Endothelial cell (in vitro differentiated cells): ENCODE results near the gene BABAM2. TPM values are rescaled to one million over a fixed set of nuclear protein-coding genes. Genes with fewer than 3 reads are reported as not detected.

Source experiments
- DNase-seq: peaks from one replicate; pipeline ENCODE4 v3.0.0; 2021; ENCODE audit warnings: low spot score
- H3K27ac Mint-ChIP-seq: one replicate; pipeline ENCODE4 v1.8.0; 2021; ENCODE audit warnings: mixed read lengths, inconsistent platforms; ENCODE audit not compliant: unreplicated experiment
- H3K27me3 Mint-ChIP-seq: one replicate; pipeline ENCODE4 v1.8.0; 2021; ENCODE audit warnings: mild to moderate bottlenecking, moderate library complexity, mixed read lengths, inconsistent platforms; ENCODE audit not compliant: unreplicated experiment
- H3K36me3 Mint-ChIP-seq: one replicate; pipeline ENCODE4 v1.8.0; 2021; ENCODE audit warnings: mild to moderate bottlenecking, low read depth, mixed read lengths, inconsistent platforms; ENCODE audit not compliant: unreplicated experiment
- H3K4me1 Mint-ChIP-seq: one replicate; pipeline ENCODE4 v1.8.0; 2021; ENCODE audit warnings: mild to moderate bottlenecking, mixed read lengths, inconsistent platforms; ENCODE audit not compliant: unreplicated experiment
- H3K4me3 Mint-ChIP-seq: one replicate; pipeline ENCODE4 v1.8.0; 2021; ENCODE audit warnings: mild to moderate bottlenecking, mixed read lengths, inconsistent platforms; ENCODE audit not compliant: unreplicated experiment
- H3K9me3 Mint-ChIP-seq: one replicate; pipeline ENCODE4 v1.8.0; 2021; ENCODE audit warnings: mixed read lengths, inconsistent platforms; ENCODE audit not compliant: unreplicated experiment
- CTCF ChIP-seq: fragments of 200-600 bp; sonication (generic); IDR thresholded peaks from one replicate; pipeline ENCODE4 v1.5.0; 2021; ENCODE audit warnings: antibody characterized with exemption; ENCODE audit not compliant: unreplicated experiment
- total RNA-seq: library from RNA; stranded (reverse); fragmentation: NEBNext Ultra II Directional; extraction: Animal tissue kit (Norgen Biotek cat#: 25700); gene quantifications from one replicate; pipeline ENCODE4 v1.2.1, GENCODE V29; 2021; ENCODE audit not compliant: unreplicated experiment

Gene BABAM2
- total RNA-seq, 1 donor from 2014 or later, result 40.2 TPM

GRCh38 chr2:28360058-28360717 is 469.7 kb downstream of the BABAM2 start:
- peaks cover 10% of the 10 kb centered on the region for H3K4me1 Mint-ChIP-seq
- no peaks in the 10 kb centered on the region for H3K36me3 Mint-ChIP-seq
- DNase-seq, result no peak
- H3K4me3 Mint-ChIP-seq, result no peak overlapping the region
- peaks cover 7% of the 10 kb centered on the region for H3K27me3 Mint-ChIP-seq
- TF ChIP-seq CTCF, result no peak
- no peaks in the 10 kb centered on the region for H3K9me3 Mint-ChIP-seq
- no peak overlapping the region for H3K27ac Mint-ChIP-seq

DNA sequence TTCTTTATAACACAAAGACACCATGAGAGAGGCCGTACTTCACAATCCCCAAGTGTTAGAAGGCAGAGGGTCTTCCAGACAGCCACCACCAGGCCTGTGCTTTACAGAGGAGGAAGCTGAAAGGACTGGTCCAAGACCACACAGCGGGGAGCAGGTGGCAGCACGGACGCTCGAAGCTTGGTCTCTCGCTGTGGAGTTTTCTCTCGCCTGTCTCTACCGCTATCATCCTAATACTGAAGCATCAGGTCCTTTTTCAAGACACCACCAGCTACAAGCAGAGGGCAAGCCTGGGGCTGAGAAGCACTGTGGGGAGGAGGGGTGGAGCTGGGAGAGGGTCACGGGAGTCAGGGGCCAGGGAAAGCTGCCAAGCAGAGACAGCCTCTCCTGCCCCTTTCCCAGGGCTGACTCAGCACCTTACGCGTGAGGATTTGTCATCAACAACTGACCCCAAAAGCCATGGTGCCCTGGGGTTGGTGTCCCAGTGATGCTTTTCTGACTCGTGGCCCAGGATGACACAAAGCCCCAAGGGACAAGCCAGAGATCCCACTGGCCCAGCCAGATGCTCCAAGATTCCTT is 470.3 kb downstream of the BABAM2 start:
- H3K4me3 Mint-ChIP-seq, result no peak overlapping the region
- TF ChIP-seq CTCF, result no peak
- no peaks in the 10 kb centered on the region for H3K9me3 Mint-ChIP-seq
- DNase-seq, result no peak
- peaks cover 7% of the 10 kb centered on the region for H3K27me3 Mint-ChIP-seq
- no peaks in the 10 kb centered on the region for H3K36me3 Mint-ChIP-seq
- H3K4me1 Mint-ChIP-seq, result peaks cover 10% of the 10 kb centered on the region
- no peak overlapping the region for H3K27ac Mint-ChIP-seq

DNA sequence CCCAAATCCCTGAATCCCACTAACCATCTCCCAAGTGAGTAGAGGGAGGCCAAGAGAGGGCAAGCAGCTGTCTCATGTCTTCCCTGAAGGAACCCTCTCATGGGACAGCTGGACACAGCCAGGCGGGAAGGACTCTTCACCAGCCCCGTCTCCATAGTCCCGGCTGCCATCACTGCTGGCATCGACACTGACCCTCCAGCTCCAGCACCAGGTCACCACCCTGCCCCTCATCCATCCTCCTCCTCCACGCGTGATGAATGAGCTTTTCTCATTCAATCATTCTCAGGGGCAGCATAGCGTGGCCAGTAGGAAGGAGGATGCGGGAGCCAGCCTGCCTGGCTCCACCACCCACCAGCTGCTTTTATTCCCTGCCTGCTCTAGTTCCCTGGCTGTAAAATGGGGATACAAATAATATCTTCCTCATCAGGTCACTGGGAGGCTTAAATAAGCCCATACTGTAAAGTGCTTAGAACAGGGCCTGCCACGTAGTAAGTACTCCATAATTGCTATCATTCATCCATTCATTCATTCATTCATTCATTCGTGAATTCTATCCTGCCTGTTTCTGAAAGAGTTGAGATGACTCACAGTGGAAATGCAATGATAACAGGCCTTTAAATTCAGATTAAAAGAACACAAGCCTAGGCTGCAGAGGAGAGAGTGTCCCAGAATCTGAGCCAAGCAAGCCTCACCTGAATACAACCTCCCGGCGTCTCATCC is 471.6 kb downstream of the BABAM2 start:
- Mint-ChIP-seq H3K27ac (no peak overlapping the region), H3K4me3 (no peak overlapping the region), H3K4me1 (peaks cover 18% of the 10 kb centered on the region), H3K36me3 (no peaks in the 10 kb centered on the region), H3K27me3 (peaks cover 11% of the 10 kb centered on the region), H3K9me3 (no peaks in the 10 kb centered on the region)
- TF ChIP-seq CTCF, result no peak
- no peak for DNase-seq

DNA sequence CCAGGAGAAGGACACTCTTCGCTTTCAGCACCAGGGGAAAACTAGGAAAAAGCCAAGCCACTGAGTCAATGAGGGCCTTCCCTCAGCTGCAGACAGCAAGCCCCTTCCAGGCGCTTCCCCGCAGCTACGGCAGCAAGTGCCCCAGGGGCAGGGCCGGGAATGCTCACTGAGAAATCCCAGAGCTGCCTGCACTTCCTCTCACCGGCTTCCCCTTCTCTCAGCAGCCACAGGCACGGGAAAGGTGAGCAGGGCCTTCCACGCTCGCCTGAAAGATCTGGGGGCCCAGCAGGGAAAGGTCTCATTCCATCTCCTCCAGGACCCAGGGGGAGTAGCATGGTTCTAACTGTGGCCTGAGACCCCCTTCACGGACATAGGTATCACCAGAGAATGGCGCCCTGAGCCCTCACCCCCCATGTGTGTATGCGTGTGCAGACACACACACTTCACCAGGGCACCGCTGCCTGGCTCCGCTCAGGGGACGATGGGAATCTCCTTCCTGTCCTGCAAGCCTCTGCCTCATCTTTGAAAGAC is 472.5 kb downstream of the BABAM2 start:
- Mint-ChIP-seq H3K9me3 (no peaks in the 10 kb centered on the region), H3K27me3 (peaks cover 11% of the 10 kb centered on the region), H3K36me3 (no peaks in the 10 kb centered on the region), H3K4me3 (peak overlapping the region; percentile 66), H3K4me1 (peaks cover 23% of the 10 kb centered on the region), H3K27ac (no peak overlapping the region)
- peak; percentile 28 for DNase-seq
- TF ChIP-seq CTCF, result no peak
